Astrocyte (in vitro differentiated cells and primary cell): ENCODE measurements around the gene GFER. TPM values are rescaled to one million over a fixed set of nuclear protein-coding genes. Genes with fewer than 3 reads are reported as not detected.

Experiments
- DNase-seq: peaks from one replicate; pipeline ENCODE4 v3.0.0-alpha.2; 2010; ENCODE audit warnings: low read depth
- FAIRE-seq: peaks from 2 replicates; lab custom pipeline; 2011; peaks lifted over from hg19 to GRCh38; lab: Jason Lieb, UNC
- H2AFZ ChIP-seq: 2 replicates; pipeline ENCODE4 v1.6.0; 2012; ENCODE audit warnings: low read depth, low read length, inconsistent platforms
- H3K27ac ChIP-seq: 2 replicates; pipeline ENCODE4 v1.5.1; 2011; ENCODE audit warnings: low read depth, low read length, inconsistent platforms
- H3K27me3 ChIP-seq: 2 replicates; pipeline ENCODE4 v1.6.0; 2011; ENCODE audit warnings: low read length, inconsistent platforms; ENCODE audit not compliant: insufficient read depth
- H3K36me3 ChIP-seq: 2 replicates; pipeline ENCODE4 v1.5.1; 2011; ENCODE audit warnings: low read length, inconsistent platforms; ENCODE audit not compliant: insufficient read depth
- H3K4me1 ChIP-seq: 2 replicates; pipeline ENCODE4 v1.5.1; 2011; ENCODE audit warnings: low read length, inconsistent platforms; ENCODE audit not compliant: insufficient read depth
- H3K4me2 ChIP-seq: 2 replicates; pipeline ENCODE4 v1.6.0; 2012; ENCODE audit warnings: low read length, inconsistent platforms
- H3K4me3 ChIP-seq: 2 replicates; pipeline ENCODE4 v1.5.1; 2011; ENCODE audit warnings: low read depth, mild to moderate bottlenecking, low read length, inconsistent platforms; ENCODE audit not compliant: insufficient read depth
- H3K79me2 ChIP-seq: 2 replicates; pipeline ENCODE4 v1.6.0; 2012; ENCODE audit warnings: mild to moderate bottlenecking, low read length, inconsistent platforms; ENCODE audit not compliant: insufficient read depth
- H3K9ac ChIP-seq: 2 replicates; pipeline ENCODE4 v1.6.0; 2012; ENCODE audit warnings: mild to moderate bottlenecking, low read length, inconsistent platforms
- H3K9me3 ChIP-seq: 2 replicates; pipeline ENCODE4 v1.5.1; 2012; ENCODE audit warnings: low read depth, mild to moderate bottlenecking, low read length, inconsistent platforms; ENCODE audit not compliant: insufficient read depth
- H4K20me1 ChIP-seq: 2 replicates; pipeline ENCODE4 v1.6.0; 2012; ENCODE audit warnings: low read length, inconsistent platforms; ENCODE audit not compliant: insufficient read depth
- H3K27ac Mint-ChIP-seq: one replicate; pipeline ENCODE4 v1.8.0; 2021; ENCODE audit warnings: mild to moderate bottlenecking, mixed read lengths; ENCODE audit not compliant: unreplicated experiment
- H3K27me3 Mint-ChIP-seq: one replicate; pipeline ENCODE4 v1.8.0; 2021; ENCODE audit warnings: low read depth, mixed read lengths; ENCODE audit not compliant: unreplicated experiment
- H3K36me3 Mint-ChIP-seq: one replicate; pipeline ENCODE4 v1.8.0; 2021; ENCODE audit warnings: low read depth, mixed read lengths; ENCODE audit not compliant: unreplicated experiment
- H3K4me1 Mint-ChIP-seq: one replicate; pipeline ENCODE4 v1.8.0; 2021; ENCODE audit warnings: low read depth, mixed read lengths; ENCODE audit not compliant: unreplicated experiment
- H3K4me3 Mint-ChIP-seq: one replicate; pipeline ENCODE4 v1.8.0; 2021; ENCODE audit warnings: mild to moderate bottlenecking, moderate library complexity, mixed read lengths; ENCODE audit not compliant: unreplicated experiment
- H3K9me3 Mint-ChIP-seq: one replicate; pipeline ENCODE4 v1.8.0; 2021; ENCODE audit warnings: mild to moderate bottlenecking, mixed read lengths; ENCODE audit not compliant: unreplicated experiment
- EZH2 ChIP-seq: IDR thresholded peaks from 2 replicates; pipeline ENCODE4 v1.6.1; 2012; ENCODE audit warnings: mild to moderate bottlenecking, low read length, inconsistent platforms; ENCODE audit not compliant: insufficient read depth
- total RNA-seq: library from RNA; stranded (reverse); gene quantifications from 2 replicates; pipeline ENCODE4 v1.2.1, GENCODE V29; 2021
- TF ChIP-seq, protein P1 (sequence below): IDR thresholded peaks from 2 replicates; pipeline ENCODE4 v1.5.1; 2011; ENCODE audit warnings: low read depth, mild to moderate bottlenecking, inconsistent platforms, low read length, moderate library complexity; ENCODE audit not compliant: insufficient read depth

Gene GFER
- total RNA-seq, 1 donor from 2014 or later = 30.4 TPM

DNA sequence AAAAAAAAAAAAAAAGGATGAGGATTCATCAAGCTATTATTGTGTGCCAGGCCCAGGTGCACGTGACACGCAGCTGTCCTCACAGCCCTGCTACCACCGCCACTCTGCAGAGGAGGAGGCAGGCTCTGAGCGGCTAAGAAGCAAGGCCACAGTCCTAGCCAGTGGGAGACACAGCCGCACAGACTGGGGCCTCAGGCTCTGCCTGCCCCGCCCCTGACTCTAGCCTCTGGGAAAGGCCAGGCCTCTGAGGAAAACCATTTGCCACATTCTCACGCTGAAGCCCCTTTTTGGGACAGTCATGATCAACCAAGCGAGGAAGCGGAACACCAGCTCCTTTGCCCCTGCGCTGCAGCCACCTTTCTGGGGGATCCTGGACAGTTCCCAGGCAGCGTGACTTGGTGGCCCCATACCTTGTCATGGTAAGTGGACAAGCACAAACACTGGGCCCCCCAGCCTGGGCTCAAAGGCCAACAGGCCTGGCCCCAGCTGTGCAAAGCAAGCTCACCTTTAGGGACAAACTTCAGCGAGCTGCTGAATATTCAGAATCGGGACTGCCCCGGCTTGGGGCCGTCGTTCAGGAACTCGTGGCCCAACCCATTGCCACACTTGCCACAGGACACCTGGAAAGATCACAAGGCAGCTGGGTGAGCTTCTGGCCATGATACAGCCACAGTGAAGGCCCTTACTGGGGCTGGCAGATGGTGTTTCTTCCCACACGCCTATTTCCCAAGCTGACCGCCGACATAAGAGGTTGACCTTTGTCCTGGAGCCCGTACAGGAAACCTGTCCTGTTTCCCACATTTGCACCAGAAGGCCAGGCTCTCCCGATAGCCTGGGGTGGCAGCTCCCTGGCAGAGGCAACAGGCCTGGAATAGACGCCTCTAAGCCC is 43.5 kb upstream of the GFER start:
- Histone ChIP-seq H4K20me1 (peaks cover 10% of the 10 kb centered on the region), H3K4me1 (peaks cover 21% of the 10 kb centered on the region), H3K9ac (peak overlapping the region; percentile 78), H2AFZ (no peak overlapping the region), H3K79me2 (peaks cover 16% of the 10 kb centered on the region), H3K4me3 (peak overlapping the region; percentile 35), H3K9me3 (no peaks in the 10 kb centered on the region), H3K27me3 (no peaks in the 10 kb centered on the region), H3K27ac (peak overlapping the region; percentile 81), H3K36me3 (peaks cover 10% of the 10 kb centered on the region), H3K4me2 (peak overlapping the region; percentile 97)
- Mint-ChIP-seq H3K4me1 (peaks cover 10% of the 10 kb centered on the region), H3K27me3 (no peaks in the 10 kb centered on the region), H3K9me3 (no peaks in the 10 kb centered on the region), H3K4me3 (no peak overlapping the region), H3K36me3 (peaks cover 5% of the 10 kb centered on the region), H3K27ac (no peak overlapping the region)
- FAIRE-seq (no peak), DNase-seq (no peak)
- TF ChIP-seq, protein P1, sequence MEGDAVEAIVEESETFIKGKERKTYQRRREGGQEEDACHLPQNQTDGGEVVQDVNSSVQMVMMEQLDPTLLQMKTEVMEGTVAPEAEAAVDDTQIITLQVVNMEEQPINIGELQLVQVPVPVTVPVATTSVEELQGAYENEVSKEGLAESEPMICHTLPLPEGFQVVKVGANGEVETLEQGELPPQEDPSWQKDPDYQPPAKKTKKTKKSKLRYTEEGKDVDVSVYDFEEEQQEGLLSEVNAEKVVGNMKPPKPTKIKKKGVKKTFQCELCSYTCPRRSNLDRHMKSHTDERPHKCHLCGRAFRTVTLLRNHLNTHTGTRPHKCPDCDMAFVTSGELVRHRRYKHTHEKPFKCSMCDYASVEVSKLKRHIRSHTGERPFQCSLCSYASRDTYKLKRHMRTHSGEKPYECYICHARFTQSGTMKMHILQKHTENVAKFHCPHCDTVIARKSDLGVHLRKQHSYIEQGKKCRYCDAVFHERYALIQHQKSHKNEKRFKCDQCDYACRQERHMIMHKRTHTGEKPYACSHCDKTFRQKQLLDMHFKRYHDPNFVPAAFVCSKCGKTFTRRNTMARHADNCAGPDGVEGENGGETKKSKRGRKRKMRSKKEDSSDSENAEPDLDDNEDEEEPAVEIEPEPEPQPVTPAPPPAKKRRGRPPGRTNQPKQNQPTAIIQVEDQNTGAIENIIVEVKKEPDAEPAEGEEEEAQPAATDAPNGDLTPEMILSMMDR = no peak
- no peak for TF ChIP-seq EZH2

GRCh38 chr16:1941162-1942046 is 42.6 kb upstream of the GFER start:
- TF ChIP-seq, protein P1 = peak; percentile 54
- no peak for TF ChIP-seq EZH2

More at GRCh38 chr16:1941162-1942046, 42.6 kb upstream of the GFER start:
- H3K27ac Mint-ChIP-seq = peak overlapping the region; percentile 58
- H3K27me3 ChIP-seq = no peaks in the 10 kb centered on the region
- H2AFZ ChIP-seq = no peak overlapping the region
- peaks cover 10% of the 10 kb centered on the region for H4K20me1 ChIP-seq
- peaks cover 10% of the 10 kb centered on the region for H3K36me3 ChIP-seq
- peaks cover 16% of the 10 kb centered on the region for H3K79me2 ChIP-seq
- peak overlapping the region; percentile 70 for H3K4me3 ChIP-seq
- H3K4me1 ChIP-seq = peaks cover 21% of the 10 kb centered on the region
- H3K36me3 Mint-ChIP-seq = peaks cover 5% of the 10 kb centered on the region
- DNase-seq (peak; percentile 94), FAIRE-seq (no peak)
- no peaks in the 10 kb centered on the region for H3K27me3 Mint-ChIP-seq
- H3K4me2 ChIP-seq = peak overlapping the region; percentile 97
- H3K9me3 Mint-ChIP-seq = no peaks in the 10 kb centered on the region
- H3K27ac ChIP-seq = peak overlapping the region; percentile 81
- peak overlapping the region; percentile 85 for H3K9ac ChIP-seq
- no peaks in the 10 kb centered on the region for H3K9me3 ChIP-seq
- H3K4me3 Mint-ChIP-seq = peak overlapping the region; percentile 86
- H3K4me1 Mint-ChIP-seq = peaks cover 10% of the 10 kb centered on the region
